Stimulated activated CD4-positive, alpha-beta T cell treated with anti-CD3 and anti-CD28 coated beads, Interleukin-4, amount 100 ng/mL, for 24 hours (primary cell): ENCODE measurements around the gene LTBR.

Experiments used
- DNase-seq: peaks from one replicate; pipeline ENCODE4 v3.0.0-alpha.2; 2020

LTBR gene

DNA sequence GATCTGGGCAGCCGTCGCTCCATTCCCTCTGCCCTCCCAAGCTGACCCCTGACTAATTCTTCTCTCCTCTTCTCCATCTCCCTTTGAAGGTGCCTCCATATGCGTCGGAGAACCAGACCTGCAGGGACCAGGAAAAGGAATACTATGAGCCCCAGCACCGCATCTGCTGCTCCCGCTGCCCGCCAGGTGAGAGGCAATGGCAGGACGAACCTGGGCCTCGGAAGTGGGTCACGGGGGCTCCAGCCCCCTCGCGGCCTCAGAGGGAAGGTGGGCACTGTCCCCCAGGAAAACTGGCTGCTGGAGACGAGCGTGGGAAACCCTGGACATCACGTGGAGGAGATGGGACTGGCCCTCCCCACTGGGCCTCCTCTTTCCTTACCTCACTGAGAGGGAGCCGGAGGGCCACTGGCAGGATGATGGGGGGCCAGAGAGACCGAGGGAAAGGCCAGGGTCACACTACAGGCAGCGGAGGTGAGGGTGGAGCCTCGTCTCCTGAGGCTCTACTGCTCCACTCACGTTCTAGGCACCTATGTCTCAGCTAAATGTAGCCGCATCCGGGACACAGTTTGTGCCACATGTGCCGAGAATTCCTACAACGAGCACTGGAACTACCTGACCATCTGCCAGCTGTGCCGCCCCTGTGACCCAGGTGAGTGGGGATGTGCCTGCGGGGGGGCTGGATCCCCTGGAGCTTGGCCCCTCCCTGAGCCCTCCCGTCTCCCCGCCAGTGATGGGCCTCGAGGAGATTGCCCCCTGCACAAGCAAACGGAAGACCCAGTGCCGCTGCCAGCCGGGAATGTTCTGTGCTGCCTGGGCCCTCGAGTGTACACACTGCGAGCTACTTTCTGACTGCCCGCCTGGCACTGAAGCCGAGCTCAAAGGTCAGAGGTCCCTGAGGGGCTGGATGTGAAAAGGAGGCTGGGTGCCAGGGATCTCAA, 806 bp downstream of the LTBR start:
- DNase-seq, result no peak

DNA sequence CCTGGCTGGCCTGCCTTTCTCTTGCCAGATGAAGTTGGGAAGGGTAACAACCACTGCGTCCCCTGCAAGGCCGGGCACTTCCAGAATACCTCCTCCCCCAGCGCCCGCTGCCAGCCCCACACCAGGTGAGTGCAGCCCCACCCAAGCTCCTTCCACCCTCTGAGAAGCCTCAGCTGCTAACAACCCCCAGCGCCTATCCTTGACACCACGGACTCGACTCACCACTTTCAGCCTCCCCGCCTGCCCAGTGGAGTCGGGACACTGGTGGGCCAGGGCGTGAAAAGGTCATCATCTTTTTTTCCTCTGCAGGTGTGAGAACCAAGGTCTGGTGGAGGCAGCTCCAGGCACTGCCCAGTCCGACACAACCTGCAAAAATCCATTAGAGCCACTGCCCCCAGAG, 2.1 kb downstream of the LTBR start:
- no peak for DNase-seq

GRCh38 chr12:6386491-6386890, 2.5 kb downstream of the LTBR start:
- DNase-seq, result no peak

- no peak for DNase-seq
Observed at GRCh38 chr12:6387541-6387940, 3.6 kb downstream of the LTBR start.

DNA sequence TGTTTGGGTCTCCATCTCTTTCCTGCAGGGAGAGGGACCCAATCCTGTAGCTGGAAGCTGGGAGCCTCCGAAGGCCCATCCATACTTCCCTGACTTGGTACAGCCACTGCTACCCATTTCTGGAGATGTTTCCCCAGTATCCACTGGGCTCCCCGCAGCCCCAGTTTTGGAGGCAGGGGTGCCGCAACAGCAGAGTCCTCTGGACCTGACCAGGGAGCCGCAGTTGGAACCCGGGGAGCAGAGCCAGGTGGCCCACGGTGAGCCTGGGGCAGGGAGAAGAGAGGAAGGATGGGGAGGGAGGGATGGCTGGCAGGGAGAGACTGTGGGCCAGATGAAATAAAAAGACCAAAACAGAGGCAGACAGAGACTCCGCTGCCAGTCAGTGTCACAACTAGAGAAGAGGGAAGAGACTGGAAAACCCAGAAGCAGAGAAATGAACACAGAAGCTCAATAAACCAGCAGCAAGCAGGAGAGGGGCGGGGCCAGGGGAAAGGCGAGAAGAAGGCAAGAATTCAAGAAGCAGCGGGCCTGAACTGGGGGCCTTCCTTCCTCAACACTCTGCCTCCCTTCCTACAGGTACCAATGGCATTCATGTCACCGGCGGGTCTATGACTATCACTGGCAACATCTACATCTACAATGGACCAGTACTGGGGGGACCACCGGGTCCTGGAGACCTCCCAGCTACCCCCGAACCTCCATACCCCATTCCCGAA, 6.3 kb downstream of the LTBR start:
- DNase-seq, result no peak

- no peak for DNase-seq
Observed at GRCh38 chr12:6391013-6391412, 7.1 kb downstream of the LTBR start.

GRCh38 chr12:6392504-6392903, 8.5 kb downstream of the LTBR start:
- DNase-seq, result no peak

- DNase-seq, result no peak
Observed at GRCh38 chr12:6393109-6393508, 9.1 kb downstream of the LTBR start.

GRCh38 chr12:6394398-6394797, 10.4 kb downstream of the LTBR start:
- no peak for DNase-seq

GRCh38 chr12:6396031-6396430, 12.1 kb downstream of the LTBR start:
- no peak for DNase-seq

DNA sequence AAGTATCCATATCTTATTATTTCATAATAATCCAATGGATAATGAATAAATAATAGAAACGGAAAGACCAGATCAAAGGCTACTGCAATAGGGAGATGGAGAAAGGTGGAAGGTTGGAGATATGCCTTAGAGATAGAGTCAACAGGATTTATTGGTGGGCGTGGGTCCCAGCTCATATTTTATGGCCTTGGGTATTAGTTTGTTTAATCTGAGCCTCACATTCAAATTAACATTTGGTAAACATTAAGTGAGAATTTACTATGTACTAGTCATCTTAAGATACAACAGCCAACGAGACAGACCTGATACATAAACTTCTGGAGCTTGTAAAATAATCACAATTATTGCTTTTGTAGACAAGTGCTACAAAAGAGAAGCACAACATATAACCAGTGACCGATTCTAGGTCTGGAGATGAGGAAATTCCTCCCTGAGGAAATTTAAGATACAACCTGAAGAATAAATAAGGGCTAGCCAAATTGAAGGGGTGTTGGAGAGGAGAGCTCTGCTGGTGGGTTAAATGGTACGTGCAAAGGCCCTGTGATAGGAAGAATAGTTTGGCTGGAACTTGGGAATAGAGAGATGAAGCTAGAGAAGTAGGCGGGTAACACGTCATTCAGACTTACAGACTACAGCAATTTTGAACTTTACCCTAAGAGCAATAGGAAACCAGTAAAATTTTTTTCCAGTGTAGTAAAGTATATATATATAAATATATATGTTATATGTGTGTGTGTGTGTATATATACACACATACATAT, 16.1 kb downstream of the LTBR start:
- DNase-seq, result no peak

DNA sequence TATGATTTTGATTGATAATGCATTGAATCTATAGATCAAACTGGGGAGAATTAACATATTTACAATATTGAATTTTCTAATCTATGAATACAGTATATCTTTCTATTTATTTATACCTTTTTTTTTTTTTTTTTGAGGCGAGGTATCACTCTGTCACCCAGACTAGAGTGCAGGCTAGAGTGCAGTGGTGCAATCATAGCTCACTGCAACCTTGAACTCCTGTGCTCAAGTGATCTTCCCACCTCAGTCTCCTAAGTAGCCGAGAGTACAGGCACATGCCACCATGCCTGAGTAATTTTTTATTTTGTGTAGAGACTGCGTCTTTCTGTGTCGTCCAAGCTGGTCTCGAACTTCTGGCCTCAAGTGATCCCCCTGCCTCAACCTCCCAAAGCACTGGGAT, 20.4 kb downstream of the LTBR start:
- DNase-seq, result no peak

GRCh38 chr12:6405963-6406362, 22.0 kb downstream of the LTBR start:
- DNase-seq, result no peak

DNA sequence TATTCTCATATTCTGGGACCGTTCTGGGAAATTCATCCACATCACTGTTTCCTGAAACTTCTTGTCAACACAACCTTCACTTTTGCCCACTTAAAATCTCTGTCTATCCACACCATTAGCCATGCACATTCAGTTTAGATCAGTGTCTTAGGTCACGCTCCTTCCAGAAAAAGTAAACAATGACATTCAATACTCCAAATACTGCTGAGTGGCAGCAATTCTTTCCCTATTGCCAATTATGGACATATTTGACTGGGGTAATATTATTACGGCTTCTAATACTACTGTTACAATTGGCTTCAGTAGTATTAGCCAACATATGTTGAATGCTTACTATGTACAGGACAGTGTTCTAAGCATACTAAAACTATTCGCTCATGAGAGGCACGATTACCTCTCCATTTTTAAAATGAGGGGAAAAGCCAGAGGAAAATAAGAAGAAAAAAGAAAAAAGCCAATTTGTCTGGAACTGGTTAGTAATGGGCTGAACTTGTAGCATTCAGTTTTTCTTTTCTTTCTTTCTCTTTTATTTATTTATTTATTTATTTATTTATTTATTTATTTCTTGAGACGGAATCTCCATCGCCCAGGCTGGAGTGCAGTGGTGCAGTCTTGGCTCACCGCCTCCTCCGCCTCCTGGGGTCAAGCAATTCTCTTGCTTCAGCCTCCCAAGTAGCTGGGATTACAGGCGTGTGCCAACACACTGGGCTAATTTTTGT, 23.4 kb downstream of the LTBR start:
- no peak for DNase-seq

- DNase-seq, result no peak
Observed at GRCh38 chr12:6416596-6416995, 32.6 kb downstream of the LTBR start.

- no peak for DNase-seq
Observed at GRCh38 chr12:6418796-6419195, 34.8 kb downstream of the LTBR start.

GRCh38 chr12:6420364-6420763, 36.4 kb downstream of the LTBR start:
- no peak for DNase-seq

- DNase-seq, result peak; percentile 83
Observed at GRCh38 chr12:6423267-6424007, 39.5 kb downstream of the LTBR start.

- DNase-seq, result no peak
Observed at GRCh38 chr12:6424008-6424347, 40.0 kb downstream of the LTBR start.

DNA sequence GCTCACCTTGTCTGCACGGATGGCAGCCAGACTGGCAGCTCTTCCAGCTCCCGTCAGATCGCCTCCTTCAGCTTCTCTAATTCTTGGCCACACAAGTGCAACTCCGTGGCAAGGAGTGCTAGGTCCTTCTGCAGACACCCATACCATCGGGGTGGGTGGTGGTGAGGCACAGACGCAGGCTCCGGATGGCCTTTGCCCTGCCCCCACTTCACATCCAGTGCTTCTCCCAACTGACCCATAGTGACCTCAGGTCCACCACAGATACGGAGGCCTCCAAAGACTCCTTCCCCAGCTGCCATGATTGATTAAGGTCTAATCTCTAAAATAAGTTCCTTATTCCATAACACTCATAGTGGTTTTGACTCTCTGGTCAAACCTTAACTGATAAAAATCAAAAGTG, 40.9 kb downstream of the LTBR start:
- no peak for DNase-seq

- no peak for DNase-seq
Observed at GRCh38 chr12:6425590-6426531, 41.9 kb downstream of the LTBR start.
